SU-DHL-6 (cell line): ENCODE data around the gene WDR46.

Source experiments
- CTCF ChIP-seq: fragments of 200-600 bp; sonication (generic); IDR thresholded peaks from one replicate; pipeline ENCODE4 v1.5.1; 2017; ENCODE audit warnings: antibody characterized with exemption, mild to moderate bottlenecking, low read length, moderate library complexity; ENCODE audit not compliant: insufficient read depth, poor library complexity, severe bottlenecking
- EZH2phosphoT487 ChIP-seq: fragments of 200-600 bp; sonication (generic), shearing (Covaris generic); conservative IDR thresholded peaks from 2 replicates; pipeline ENCODE4 v1.6.1; 2018; ENCODE audit warnings: mild to moderate bottlenecking, antibody characterized with exemption, low read length, moderate library complexity, mixed read lengths

DNA sequence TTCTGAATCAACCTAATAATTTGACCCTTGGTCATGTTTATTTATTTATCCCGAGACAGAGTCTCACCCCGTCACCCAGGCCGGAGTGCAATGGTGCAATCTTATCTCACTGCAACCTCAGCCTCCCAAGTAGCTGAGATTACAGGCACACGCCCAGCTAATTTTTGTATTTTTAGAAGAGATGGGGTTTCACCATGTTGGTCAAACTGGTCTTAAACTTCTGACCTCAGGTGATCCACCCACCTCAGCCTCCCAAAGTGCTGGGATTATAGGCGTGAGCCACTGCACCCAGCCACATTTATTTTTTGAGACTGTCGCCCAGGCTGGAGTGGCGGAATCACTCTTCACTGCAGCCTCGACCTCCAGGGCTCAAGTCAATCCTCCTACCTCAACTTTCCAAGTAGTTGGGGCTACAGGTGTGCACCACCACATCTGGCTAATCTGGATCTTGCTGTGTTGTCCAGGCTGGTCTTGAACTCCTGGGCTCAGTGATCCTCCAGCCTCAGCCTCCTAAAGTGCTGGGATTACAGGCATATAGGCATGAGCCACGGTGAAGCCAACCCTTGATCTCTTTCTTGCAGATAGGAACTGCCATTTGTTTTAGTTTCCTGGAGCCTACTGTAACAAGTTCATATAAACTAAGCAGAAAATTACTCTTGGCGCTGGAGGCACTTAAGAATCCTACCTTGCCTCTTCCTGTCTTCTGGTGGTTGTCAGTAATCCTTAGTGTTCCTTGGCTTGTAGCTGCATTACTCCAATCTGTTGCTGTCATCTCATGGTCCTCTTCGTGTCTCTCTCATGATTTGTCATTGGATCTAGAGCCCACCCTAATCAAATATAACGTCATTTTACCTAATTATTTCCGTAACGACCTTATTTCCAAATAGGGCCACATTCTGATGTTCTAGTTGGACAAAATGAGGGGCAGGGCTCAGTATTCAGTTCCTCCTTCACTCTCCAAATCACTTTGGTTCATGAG, 14.8 kb downstream of the WDR46 start:
- TF ChIP-seq EZH2phosphoT487 (no peak), CTCF (no peak)
